Camera-type eye (tissue), 1 donor: ENCODE measurements around the gene SREBF1. TPM values are rescaled to one million over a fixed set of nuclear protein-coding genes. Genes with fewer than 3 reads are reported as not detected.

Experiments used
- total RNA-seq: library from RNA; depleted of rRNA; stranded (reverse); fragments of >200 nt; gene quantifications from one replicate; pipeline ENCODE4 v1.2.3, GENCODE V29; 2014

The SREBF1 gene
- 68.8 TPM for total RNA-seq

GRCh38 chr17:17836818-17837379 lies at the start of gene SREBF1:
SREBF1 (minus strand) TSS chr17:17836986; CDS start chr17:17836817, 169 bp downstream.

Other genes with a start within 250 kb of the SREBF1 start
- 33.4 TPM for gene PEMT, start 245.3 kb downstream of the SREBF1 start, total RNA-seq
- gene RAI1, start 155.5 kb downstream of the SREBF1 start, total RNA-seq, result 37.6 TPM
- 54.0 TPM for gene TOM1L2, start 135.4 kb upstream of the SREBF1 start, total RNA-seq
- 13.9 TPM for gene DRC3, start 135.9 kb upstream of the SREBF1 start, total RNA-seq
- 31.6 TPM for gene ATPAF2, start 202.2 kb upstream of the SREBF1 start, total RNA-seq
- gene GID4, start 202.4 kb upstream of the SREBF1 start, total RNA-seq, result 10.7 TPM